PC-9 (cell line): ENCODE measurements around the gene PBX3. TPM values are rescaled to one million over a fixed set of nuclear protein-coding genes. Genes with fewer than 3 reads are reported as not detected.

ENCODE experiments used
- BruUV-seq: library from RNA; stranded (reverse); fragments of 400-500 nt; replicated peaks from 2 replicates; lab custom pipeline; 2021; lab: Mats Ljungman, UMichigan
- CTCF ChIA-PET: fragments of 300-600 bp; sonication (Branson Sonifier 250); formaldehyde crosslinking; loops from one replicate; lab custom pipeline; 2022; ENCODE audit warnings: antibody characterized with exemption; lab: Charles Lee
- POLR2A ChIA-PET: fragments of 300-600 bp; sonication (Branson Sonifier 250); formaldehyde crosslinking; loops from one replicate; lab custom pipeline; 2022; ENCODE audit warnings: antibody characterized with exemption; ENCODE audit not compliant: unreplicated experiment; lab: Charles Lee
- DNase-seq, 2 experiments: peaks; one replicate each; pipeline versions ENCODE4 v3.0.0 to v3.0.0-alpha.2; 2015 to 2022; ENCODE audit warnings: mixed read lengths in 1 of 2
- H2AFZ ChIP-seq: fragments of 200-600 bp; sonication (generic); 2 replicates; pipeline ENCODE4 v1.8.1; 2017; ENCODE audit warnings: antibody characterized with exemption
- H3F3A ChIP-seq: fragments of 200-600 bp; sonication (generic); 2 replicates; pipeline ENCODE4 v1.8.1; 2017; ENCODE audit warnings: antibody characterized with exemption, mild to moderate bottlenecking, low read depth; ENCODE audit not compliant: insufficient read depth
- H3K27ac ChIP-seq: fragments of 200-600 bp; sonication (generic); 2 replicates; pipeline ENCODE4 v1.6.1; 2016; ENCODE audit warnings: mixed run types
- H3K27me3 ChIP-seq: fragments of 200-600 bp; sonication (generic); 2 replicates; pipeline ENCODE4 v1.6.1; 2016; ENCODE audit warnings: low read depth, mixed run types; ENCODE audit not compliant: insufficient read depth
- H3K36me3 ChIP-seq: fragments of 200-600 bp; sonication (generic); 2 replicates; pipeline ENCODE4 v1.6.1; 2016; ENCODE audit warnings: low read depth, mixed run types
- H3K4me1 ChIP-seq: fragments of 200-600 bp; sonication (generic); replicated peaks from 2 replicates; pipeline ENCODE4 v1.6.1; 2016; ENCODE audit warnings: mixed run types; ENCODE audit not compliant: insufficient read depth
- H3K4me2 ChIP-seq: fragments of 200-600 bp; sonication (generic); 2 replicates; pipeline ENCODE4 v1.6.1; 2017; ENCODE audit warnings: mixed run types
- H3K4me3 ChIP-seq: fragments of 200-600 bp; sonication (generic); 2 replicates; pipeline ENCODE4 v1.6.1; 2016; ENCODE audit warnings: mixed run types
- H3K79me2 ChIP-seq: fragments of 200-600 bp; sonication (generic); 2 replicates; pipeline ENCODE4 v1.6.1; 2017; ENCODE audit warnings: low read depth, mixed run types
- H3K9me2 ChIP-seq: fragments of 200-600 bp; sonication (generic); 2 replicates; pipeline ENCODE4 v1.8.1; 2017; ENCODE audit warnings: mild to moderate bottlenecking; ENCODE audit not compliant: insufficient read depth
- H3K9me3 ChIP-seq: fragments of 200-600 bp; sonication (generic); 2 replicates; pipeline ENCODE4 v1.8.1; 2016; ENCODE audit warnings: low read depth; ENCODE audit not compliant: insufficient read depth
- H4K20me1 ChIP-seq: fragments of 200-600 bp; sonication (generic); 2 replicates; pipeline ENCODE4 v1.8.1; 2017; ENCODE audit not compliant: insufficient read depth
- EZH2 ChIP-seq: fragments of 200-600 bp; sonication (generic); IDR thresholded peaks from 2 replicates; pipeline ENCODE4 v1.8.0; 2017; ENCODE audit warnings: antibody characterized with exemption, low read depth
- intact Hi-C: fragments of 100-400 bp; cut with micrococcal nuclease; formaldehyde crosslinking; loops from one replicate; pipeline ENCODE4 v1.10.0; 2022; ENCODE audit not compliant: unreplicated experiment
- total RNA-seq: library from RNA; stranded (reverse); gene quantifications from 2 replicates; pipeline ENCODE4 v1.2.3, GENCODE V29; 2021
- TF ChIP-seq, protein P1 (sequence below): fragments of 200-600 bp; sonication (generic); conservative IDR thresholded peaks from 2 replicates; pipeline ENCODE4 v1.6.1; 2017; ENCODE audit warnings: mixed run types, antibody characterized with exemption, mild to moderate bottlenecking, moderate library complexity

PBX3 gene
- total RNA-seq, 1 experiment from 2014 or later: 18.3 TPM

DNA sequence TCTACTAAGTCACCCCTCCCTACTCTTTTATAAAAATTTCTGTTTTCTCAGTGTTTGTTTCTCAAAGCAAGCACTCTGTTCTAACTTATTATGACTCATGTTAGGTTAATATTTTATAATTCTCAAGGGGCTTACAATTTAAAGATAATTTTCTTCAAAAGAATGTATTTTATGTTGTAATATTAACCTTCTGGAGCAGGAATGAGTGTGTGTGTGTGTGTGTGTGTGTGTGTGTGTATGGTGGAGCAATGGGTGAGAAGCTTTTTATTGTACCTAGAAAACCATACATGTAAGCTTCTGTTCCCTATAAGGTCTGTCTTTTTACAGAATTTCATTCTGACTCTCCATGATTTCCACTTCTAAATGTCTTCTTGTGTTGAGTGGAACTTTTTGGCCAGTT, 63.0 kb downstream of the PBX3 start:
- H3K79me2 ChIP-seq: no peaks in the 10 kb centered on the region
- DNase-seq: no peak

DNA sequence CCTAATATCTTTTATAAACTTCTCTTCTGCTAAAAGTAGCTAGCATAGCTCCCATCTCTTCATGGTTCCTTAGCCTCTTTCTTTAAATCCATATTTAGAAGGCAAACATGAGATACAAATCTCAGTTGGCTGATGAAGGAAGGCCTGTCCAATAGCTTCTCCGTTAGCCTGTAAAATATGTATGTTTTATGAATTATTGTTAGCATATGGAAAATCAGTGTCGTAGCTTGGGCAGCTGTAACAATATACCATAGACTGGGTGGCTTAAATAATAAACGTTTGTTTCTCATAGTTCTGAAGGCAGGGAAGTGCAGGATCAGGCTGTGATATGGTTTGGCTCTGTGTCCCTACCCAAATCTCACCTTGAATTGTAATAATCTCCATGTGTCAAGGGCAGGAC, 63.8 kb downstream of the PBX3 start:
- CTCF ChIA-PET: no interaction called here
- TF ChIP-seq, protein P1, sequence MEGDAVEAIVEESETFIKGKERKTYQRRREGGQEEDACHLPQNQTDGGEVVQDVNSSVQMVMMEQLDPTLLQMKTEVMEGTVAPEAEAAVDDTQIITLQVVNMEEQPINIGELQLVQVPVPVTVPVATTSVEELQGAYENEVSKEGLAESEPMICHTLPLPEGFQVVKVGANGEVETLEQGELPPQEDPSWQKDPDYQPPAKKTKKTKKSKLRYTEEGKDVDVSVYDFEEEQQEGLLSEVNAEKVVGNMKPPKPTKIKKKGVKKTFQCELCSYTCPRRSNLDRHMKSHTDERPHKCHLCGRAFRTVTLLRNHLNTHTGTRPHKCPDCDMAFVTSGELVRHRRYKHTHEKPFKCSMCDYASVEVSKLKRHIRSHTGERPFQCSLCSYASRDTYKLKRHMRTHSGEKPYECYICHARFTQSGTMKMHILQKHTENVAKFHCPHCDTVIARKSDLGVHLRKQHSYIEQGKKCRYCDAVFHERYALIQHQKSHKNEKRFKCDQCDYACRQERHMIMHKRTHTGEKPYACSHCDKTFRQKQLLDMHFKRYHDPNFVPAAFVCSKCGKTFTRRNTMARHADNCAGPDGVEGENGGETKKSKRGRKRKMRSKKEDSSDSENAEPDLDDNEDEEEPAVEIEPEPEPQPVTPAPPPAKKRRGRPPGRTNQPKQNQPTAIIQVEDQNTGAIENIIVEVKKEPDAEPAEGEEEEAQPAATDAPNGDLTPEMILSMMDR: no peak
- TF ChIP-seq EZH2: no peak
- H3K27ac ChIP-seq: no peak overlapping the region
- no peak for DNase-seq
- H4K20me1 ChIP-seq: no peaks in the 10 kb centered on the region
- no TSS peak for BruUV-seq
- 0 out of 2 replicates have a peak, but pooled peaks cover 3% of the 10 kb centered on the region for H3K4me1 ChIP-seq
- no peak overlapping the region for H3K4me3 ChIP-seq
- H3F3A ChIP-seq: no peaks in the 10 kb centered on the region
- no peaks in the 10 kb centered on the region for H3K79me2 ChIP-seq
- no peak overlapping the region for H3K4me2 ChIP-seq
- H3K36me3 ChIP-seq: no peaks in the 10 kb centered on the region
- POLR2A ChIA-PET: no interaction called here
- H3K9me3 ChIP-seq: no peaks in the 10 kb centered on the region
- H3K9me2 ChIP-seq: no peaks in the 10 kb centered on the region; the same call in 1 of the 2 replicates
- intact Hi-C loops: no loop called here
- H2AFZ ChIP-seq: no peak overlapping the region
- no peaks in the 10 kb centered on the region for H3K27me3 ChIP-seq

More for the DNA sequence above, 63.0 kb downstream of the PBX3 start:
- no peaks in the 10 kb centered on the region for H3K9me3 ChIP-seq
- intact Hi-C loops: no loop called here
- no peak overlapping the region for H3K4me2 ChIP-seq
- no peaks in the 10 kb centered on the region for H3K27me3 ChIP-seq
- H3K36me3 ChIP-seq: no peaks in the 10 kb centered on the region
- TF ChIP-seq, protein P1: no peak
- no peaks in the 10 kb centered on the region for H3K4me1 ChIP-seq
- no peaks in the 10 kb centered on the region; the same call in 1 of the 2 replicates for H3K9me2 ChIP-seq
- H4K20me1 ChIP-seq: no peaks in the 10 kb centered on the region
- ChIA-PET CTCF (no interaction called here), POLR2A (no interaction called here)
- H3F3A ChIP-seq: no peaks in the 10 kb centered on the region
- no peak overlapping the region for H3K27ac ChIP-seq
- H3K4me3 ChIP-seq: no peak overlapping the region
- BruUV-seq: no TSS peak
- H2AFZ ChIP-seq: no peak overlapping the region

DNA sequence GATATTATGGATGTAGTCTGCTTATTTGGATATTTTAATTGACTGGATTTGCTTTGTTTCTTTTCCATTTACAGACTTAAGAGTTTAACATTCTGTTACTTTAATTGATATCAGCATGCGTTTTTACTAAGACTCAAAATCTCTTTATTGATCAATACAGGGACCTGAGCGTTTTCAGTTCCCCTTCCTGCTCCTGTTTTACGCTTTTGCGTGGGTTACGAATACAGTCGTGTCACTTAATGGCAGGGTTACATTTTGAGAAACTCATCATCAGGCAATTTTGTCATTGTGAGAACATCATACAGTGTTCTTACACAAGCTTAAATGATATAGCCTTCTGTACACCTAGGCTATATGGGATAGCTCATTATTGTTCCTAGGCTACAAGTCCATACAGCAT, 65.2 kb downstream of the PBX3 start:
- H3K79me2 ChIP-seq: no peaks in the 10 kb centered on the region
- BruUV-seq: no TSS peak
- intact Hi-C loops: no loop called here

More for the DNA sequence above, 65.2 kb downstream of the PBX3 start:
- Histone ChIP-seq H3K27ac (no peak overlapping the region), H3K36me3 (no peaks in the 10 kb centered on the region), H4K20me1 (no peaks in the 10 kb centered on the region), H3K4me3 (no peak overlapping the region), H3K9me3 (no peaks in the 10 kb centered on the region), H2AFZ (no peak overlapping the region), H3F3A (no peaks in the 10 kb centered on the region), H3K4me1 (0 out of 2 replicates have a peak, but pooled peaks cover 3% of the 10 kb centered on the region), H3K4me2 (no peak overlapping the region), H3K9me2 (no peaks in the 10 kb centered on the region; the same call in 1 of the 2 replicates), H3K27me3 (no peaks in the 10 kb centered on the region)
- no peak for DNase-seq
- TF ChIP-seq, protein P1: no peak
- TF ChIP-seq EZH2: no peak
- CTCF ChIA-PET: no interaction called here
- POLR2A ChIA-PET: interaction anchor here (0.5 kb wide), 1 partner anchor 57 kb away, joined by 3 read pairs; no protein-coding TSS in a partner anchor
